Left kidney (tissue), 2 donors: Measurements from ENCODE around the gene SIK3. TPM values are rescaled to one million over a fixed set of nuclear protein-coding genes. Genes with fewer than 3 reads are reported as not detected.
"Not testable (repeated sequence)": the region's sequence is repeated elsewhere in the genome, so short reads cannot be mapped to it uniquely, and the experiment has no call there.

Experiments
- DNase-seq: peaks from one replicate; pipeline ENCODE4 v3.0.0-alpha.2; 2013
- polyA plus RNA-seq: library from polyadenylated mRNA; unstranded; fragments of 120-200 nt; gene quantifications from one replicate; pipeline ENCODE4 v1.2.1, GENCODE V29; 2013; ENCODE audit not compliant: insufficient read length

SIK3 gene
- polyA plus RNA-seq, 1 donor = 47.6 TPM

DNA sequence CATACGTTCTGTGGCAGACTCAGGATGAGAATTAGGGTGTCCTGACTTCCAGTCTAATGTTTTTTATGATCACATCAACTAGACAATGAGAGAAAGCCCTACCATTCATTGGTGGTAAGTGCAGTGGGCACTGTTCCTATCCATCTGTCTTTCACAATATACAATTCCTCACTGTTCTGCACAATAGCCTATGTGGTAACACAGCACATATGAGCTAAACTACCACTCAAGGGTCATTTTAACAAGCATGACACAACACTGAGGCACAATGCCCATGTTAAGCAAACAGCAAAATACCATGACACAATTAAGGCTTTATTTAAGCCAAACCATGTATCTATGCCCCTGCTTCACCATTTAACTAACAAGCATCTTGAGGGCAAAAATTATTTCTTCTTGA lies 52.3 kb downstream of the SIK3 start:
- DNase-seq = no peak

- peak; percentile 83 for DNase-seq
Observed at GRCh38 chr11:117045196-117045595, 53.0 kb downstream of the SIK3 start.

DNA sequence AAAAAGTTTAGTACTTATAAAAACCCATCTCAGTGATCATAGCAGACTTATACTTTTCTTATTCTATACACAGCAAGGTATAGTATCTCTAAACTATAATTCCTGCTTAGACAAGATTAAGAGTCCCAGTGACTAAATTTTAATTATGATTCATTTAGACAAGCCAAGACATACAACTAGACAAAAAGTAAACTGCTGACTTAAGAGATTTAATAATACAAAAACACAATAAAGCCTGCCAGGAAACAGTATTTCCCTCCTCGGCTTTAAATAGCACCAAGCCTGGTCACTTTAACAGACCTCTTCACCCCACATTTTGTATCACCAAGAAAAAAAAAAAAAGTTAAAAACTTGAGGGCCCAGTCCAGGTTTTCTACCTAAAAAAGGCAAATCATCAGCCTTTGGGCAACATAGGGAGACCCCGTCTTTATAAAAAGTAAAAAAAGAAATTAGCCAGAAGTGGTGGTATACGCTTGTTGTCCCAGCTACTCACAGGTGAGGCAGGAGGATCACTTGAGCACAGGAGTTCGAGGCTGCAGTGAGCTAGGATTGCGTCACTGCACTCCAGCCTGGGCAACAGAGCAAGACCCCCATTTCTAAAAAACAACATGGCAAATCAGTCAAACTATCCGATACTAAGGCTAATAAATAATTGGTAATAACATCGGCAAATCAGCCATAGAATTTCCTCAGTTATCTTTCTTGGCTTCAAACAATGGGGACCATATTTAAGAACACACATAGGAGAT lies 53.8 kb downstream of the SIK3 start:
- no peak for DNase-seq

- no peak for DNase-seq
Observed at GRCh38 chr11:117042689-117043088, 55.5 kb downstream of the SIK3 start.

DNA sequence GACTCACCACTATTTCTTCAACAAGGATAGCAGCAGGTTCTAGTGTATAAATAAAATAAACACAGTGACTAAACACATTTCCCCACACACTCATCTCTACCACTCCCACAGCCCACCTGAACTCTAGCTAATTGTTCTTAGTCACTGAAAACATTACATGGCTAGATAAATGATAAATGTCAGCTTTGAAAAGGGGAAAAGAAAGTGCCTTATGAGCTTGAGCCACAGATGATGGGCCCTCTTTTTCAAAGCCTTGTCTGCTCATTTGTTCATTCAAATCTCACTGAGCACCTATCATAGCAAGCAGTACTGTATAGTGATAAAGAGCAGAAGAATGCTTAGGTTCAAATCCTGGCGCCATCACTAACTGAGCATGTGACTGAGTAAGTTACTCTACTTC lies 58.3 kb downstream of the SIK3 start:
- DNase-seq = no peak

- DNase-seq = no peak
Observed at GRCh38 chr11:117039270-117039669, 59.0 kb downstream of the SIK3 start.

GRCh38 chr11:117037975-117038350 lies 60.3 kb downstream of the SIK3 start:
- no peak for DNase-seq

- no peak for DNase-seq
Observed at GRCh38 chr11:117037279-117037974, 60.8 kb downstream of the SIK3 start.

DNA sequence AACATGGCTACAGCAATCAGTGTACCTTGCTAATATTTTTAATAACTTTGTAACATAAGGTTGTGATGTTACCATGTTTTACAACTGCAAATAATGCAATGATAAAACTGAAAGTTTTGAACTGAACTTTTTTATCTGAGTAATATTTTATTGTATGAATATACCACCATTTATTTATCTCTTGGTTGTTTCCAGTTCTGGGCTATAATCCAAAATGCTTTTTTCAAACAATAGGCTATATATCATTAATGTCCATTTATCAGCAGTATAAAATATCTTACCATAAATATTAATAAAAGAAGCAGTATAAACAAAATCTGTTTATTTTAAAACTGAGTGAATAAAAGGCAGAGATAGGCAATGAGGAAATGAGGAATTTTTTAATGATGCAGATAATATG lies 63.3 kb downstream of the SIK3 start:
- no peak for DNase-seq

DNA sequence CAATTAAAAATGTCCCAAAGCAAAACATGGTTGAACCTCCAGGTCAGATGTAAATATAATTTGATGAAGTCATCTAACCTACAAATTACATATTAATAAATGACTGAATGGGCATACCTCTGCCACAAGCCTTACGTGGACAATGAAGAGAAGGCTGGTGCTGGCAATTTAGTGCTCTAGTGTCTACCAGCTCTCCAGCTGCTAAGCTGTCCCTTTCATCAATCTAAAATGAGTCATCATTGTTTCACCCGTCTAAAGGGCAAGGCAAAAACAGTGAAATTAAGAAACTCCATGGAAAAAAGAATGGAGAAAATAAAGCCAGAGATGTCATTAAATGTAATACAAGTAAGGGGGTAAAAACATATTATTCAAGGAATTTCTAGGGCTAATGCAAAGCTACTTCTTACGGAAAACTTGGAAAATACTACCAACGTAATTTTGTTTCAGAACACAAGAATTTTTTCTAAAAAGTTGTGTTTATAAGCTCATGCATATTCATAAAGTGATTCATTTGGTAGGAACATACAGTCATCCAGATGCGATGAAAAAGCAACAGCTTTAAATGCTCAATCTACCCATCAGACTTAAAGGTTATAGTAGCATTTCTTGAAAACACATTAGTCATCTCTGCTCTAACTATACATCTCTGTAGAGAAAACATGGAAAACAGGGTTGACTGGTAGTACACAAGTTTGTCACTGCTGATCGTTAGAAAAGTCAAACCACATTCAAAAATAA lies 71.5 kb downstream of the SIK3 start:
- DNase-seq = no peak

- not testable (repeated sequence) for DNase-seq
Observed at GRCh38 chr11:117023707-117024106, 74.5 kb downstream of the SIK3 start.

DNA sequence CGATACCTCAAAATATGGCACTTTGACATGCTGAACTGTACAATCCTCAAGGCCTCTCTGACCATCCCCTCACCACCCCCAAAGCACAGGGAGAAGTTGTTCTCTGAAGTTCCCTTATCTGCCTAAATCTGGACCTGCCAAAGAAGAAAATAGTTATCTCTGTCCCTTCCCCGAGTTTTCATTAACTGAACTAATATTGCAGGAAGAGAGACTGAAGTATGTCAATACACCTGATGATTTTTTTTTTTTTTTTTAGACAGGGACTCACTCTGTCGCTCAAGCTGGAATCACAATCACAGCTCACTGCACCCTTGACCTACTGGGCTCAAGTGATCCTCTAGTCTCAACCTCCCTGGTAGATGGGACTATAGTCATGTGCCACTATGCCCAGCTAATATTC lies 75.0 kb downstream of the SIK3 start:
- DNase-seq = no peak

- DNase-seq = no peak
Observed at GRCh38 chr11:117022526-117022925, 75.7 kb downstream of the SIK3 start.

- DNase-seq = no peak
Observed at GRCh38 chr11:117020869-117021564, 77.2 kb downstream of the SIK3 start.

GRCh38 chr11:117020287-117020686 lies 77.9 kb downstream of the SIK3 start:
- DNase-seq = no peak

GRCh38 chr11:117019871-117020270 lies 78.4 kb downstream of the SIK3 start:
- no peak for DNase-seq

DNA sequence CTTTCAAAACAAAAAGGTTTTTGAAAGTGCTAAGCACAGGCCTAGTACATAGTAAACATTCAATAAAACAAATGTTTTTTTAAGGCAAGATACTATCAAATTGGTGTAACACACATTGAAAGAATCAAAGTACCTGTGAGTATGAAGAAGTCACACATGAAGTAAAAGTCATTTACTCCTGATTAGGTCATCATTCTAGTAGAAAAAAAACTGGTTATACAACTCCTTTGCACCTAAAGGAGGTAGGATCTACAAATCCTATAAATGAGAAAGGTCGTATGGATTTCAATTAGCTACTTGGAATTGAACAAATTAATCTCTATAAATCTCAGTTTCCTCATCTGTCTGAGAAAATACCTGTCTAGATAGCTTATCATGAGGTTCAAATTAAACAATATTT lies 80.8 kb downstream of the SIK3 start:
- no peak for DNase-seq

- DNase-seq = no peak
Observed at GRCh38 chr11:117016747-117017146, 81.5 kb downstream of the SIK3 start.

- DNase-seq = no peak
Observed at GRCh38 chr11:117016246-117016645, 82.0 kb downstream of the SIK3 start.

DNA sequence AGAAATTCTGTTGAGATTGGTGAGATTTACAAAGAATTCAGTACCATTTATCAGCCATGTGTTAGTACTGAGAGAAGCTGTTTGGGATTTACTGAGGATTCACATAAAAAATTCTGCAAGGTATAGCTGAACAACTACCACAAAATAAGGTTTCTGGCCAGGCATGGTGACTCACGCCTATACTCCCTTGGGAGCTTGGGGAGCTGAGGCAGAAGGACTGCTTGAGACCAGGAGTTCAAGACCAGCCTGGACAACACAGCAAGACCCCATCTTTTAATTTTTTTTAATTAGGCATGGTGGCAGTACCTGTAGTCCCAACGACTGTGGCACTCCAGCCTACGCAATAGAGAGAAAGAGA lies 86.7 kb downstream of the SIK3 start:
- no peak for DNase-seq

GRCh38 chr11:117010808-117011540 lies 87.3 kb downstream of the SIK3 start:
- no peak for DNase-seq
